NCI-H774 (cell line): ENCODE measurements around the gene AGMO.

ENCODE experiments used
- DNase-seq: peaks from one replicate; lab custom pipeline; 2025; lab: John Stamatoyannopoulos, UW

The AGMO gene

GRCh38 chr7:15225981-15226380, 335.8 kb downstream of the AGMO start:
- DNase-seq, result no peak

- no peak for DNase-seq
Observed at GRCh38 chr7:15219758-15220157, 342.1 kb downstream of the AGMO start.

DNA sequence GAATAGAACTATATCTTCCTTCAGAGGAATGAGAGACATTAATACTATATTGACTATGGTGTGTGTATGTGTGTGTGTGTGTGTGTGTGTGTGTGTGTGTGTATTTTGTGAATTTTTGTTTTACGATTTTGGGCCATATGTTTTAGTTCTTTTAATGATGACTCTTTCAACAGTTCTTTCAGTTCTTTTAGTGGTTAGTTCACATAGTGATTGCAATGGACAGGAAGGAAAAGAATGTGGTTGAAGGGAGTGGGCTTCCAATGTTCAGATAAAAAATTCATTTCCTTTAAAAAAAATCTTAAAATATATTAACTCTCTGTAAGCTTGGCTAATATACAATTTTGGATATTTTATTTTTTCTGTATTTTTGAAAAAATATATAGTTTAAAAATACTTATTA, 343.6 kb downstream of the AGMO start:
- DNase-seq, result no peak

GRCh38 chr7:15215616-15216015, 346.2 kb downstream of the AGMO start:
- DNase-seq, result no peak

DNA sequence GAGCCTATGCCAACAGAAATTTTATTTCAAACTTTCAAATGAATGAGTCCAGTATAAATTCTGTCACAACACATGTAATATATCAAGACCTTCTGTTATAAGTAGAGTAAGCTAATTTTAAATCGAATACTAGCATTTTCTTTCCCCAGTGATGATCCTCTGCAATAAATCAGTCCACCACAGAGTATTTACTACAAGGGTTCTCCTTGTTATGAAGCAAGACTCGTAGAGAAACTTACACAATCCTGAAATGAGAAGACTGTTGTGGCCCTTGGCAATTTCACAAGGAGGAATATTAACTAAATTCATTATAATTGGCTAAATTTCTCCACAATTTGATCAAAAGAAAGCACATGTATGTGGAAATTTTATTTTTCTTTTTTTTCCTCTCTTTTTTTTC, 346.8 kb downstream of the AGMO start:
- no peak for DNase-seq

GRCh38 chr7:15213093-15213492, 348.7 kb downstream of the AGMO start:
- DNase-seq, result no peak

DNA sequence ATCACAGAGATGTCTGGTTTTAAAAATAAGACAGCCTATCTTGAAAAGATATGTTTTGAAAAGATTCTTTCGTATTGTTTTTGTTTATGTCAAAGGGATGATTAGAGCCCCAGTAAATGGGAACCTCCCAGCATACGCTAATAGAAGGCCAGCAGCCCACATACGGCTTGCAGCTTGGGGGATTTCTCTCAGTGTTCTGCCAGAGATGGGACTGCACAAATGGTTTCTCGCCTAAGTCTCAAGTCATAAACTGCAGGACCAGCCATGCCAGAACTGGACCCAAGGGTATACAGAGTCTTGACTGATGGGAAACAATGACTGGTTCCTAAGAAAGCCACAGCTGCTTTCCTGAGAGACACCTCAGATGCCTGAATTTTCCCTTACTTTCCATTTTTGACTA, 352.4 kb downstream of the AGMO start:
- DNase-seq, result no peak

- no peak for DNase-seq
Observed at GRCh38 chr7:15204421-15204820, 357.4 kb downstream of the AGMO start.

DNA sequence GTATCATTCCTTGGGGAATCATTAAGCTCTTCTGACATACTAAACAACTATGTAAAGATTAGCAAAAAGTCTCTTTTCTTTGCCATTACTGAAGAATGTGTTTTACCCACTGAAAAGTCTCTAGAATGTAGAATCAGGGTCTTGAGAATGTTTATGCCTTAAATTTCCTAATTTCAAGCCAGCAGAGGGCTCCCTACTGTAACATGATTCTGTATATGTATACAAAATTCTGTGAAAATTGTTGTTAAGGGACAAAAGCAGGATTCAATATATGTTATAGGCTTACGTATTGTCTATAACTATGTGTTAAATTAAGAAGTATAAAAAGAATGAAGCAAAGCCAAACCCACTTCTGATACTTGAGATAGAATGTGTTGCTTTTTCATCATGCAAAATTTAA, 362.3 kb downstream of the AGMO start:
- DNase-seq, result no peak

GRCh38 chr7:15197042-15197977, 364.5 kb downstream of the AGMO start:
- DNase-seq, result no peak

- DNase-seq, result no peak
Observed at GRCh38 chr7:15178065-15178464, 383.8 kb downstream of the AGMO start.

DNA sequence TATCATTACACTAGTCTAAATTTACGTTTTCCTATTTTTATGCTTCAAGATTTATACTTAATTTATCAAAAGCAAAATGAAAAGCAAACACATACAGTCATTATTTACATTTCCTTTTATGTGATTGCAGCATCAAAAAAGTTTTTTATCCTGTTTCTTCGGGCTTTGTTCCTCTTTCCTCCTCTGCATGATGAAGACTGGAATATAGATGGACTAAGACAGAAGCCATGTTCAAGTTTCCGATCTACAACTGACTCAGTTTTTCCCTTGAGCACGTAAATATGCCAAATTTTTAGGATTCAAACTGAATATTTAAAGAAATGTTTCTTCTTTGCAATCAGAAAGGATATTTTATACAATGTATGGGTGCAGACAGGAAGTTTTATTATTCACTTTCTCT, 385.7 kb downstream of the AGMO start:
- DNase-seq, result no peak

GRCh38 chr7:15175152-15175551, 386.7 kb downstream of the AGMO start:
- no peak for DNase-seq

GRCh38 chr7:15174485-15174884, 387.3 kb downstream of the AGMO start:
- no peak for DNase-seq

DNA sequence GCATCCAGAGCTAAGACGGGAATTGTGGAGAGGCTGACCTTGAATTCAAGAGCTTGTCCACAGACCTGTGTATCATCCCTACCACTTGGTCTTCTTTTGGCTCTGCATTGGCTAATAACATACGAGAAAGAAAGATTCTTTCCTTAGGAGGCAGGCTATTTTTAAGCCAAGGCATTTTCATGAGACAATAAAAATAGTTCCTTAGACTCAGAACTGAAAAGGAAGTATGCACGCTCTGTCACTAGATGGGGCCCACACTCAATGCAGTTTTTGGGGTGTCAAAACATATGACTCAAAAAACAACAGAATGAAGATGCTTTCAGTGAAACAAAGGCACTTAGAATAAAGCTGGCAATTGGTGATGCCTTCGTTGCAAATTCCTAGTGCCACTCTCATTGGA, 393.3 kb downstream of the AGMO start:
- DNase-seq, result no peak

- DNase-seq, result no peak
Observed at GRCh38 chr7:15167912-15168311, 393.9 kb downstream of the AGMO start.

GRCh38 chr7:15166620-15167019, 395.2 kb downstream of the AGMO start:
- DNase-seq, result no peak

GRCh38 chr7:15159261-15159660, 402.6 kb downstream of the AGMO start:
- DNase-seq, result no peak

- no peak for DNase-seq
Observed at GRCh38 chr7:15158141-15158810, 403.5 kb downstream of the AGMO start.
